ENCODE measurements around the gene CARD9. TPM values are rescaled to one million over a fixed set of nuclear protein-coding genes. Genes with fewer than 3 reads are reported as not detected.

The CARD9 gene
- total RNA-seq, 1 experiment from 2014 or later = 1.7 TPM

- Histone ChIP-seq H3K27me3 (ENCODE audit: control insufficient read depth, insufficient read depth, low read length) (no peaks in the 10 kb centered on the region), H3K9me3 (ENCODE audit: control insufficient read depth, insufficient read depth, low read depth, low read length) (no peaks in the 10 kb centered on the region), H3K4me1 (ENCODE audit: control insufficient read depth, insufficient read depth, low read length) (peaks cover 9% of the 10 kb centered on the region; the same call in 1 of the 2 replicates), H3K36me3 (ENCODE audit: control insufficient read depth, insufficient read depth, low read length) (no peaks in the 10 kb centered on the region; the same call in 1 of the 2 replicates), H3K4me3 (ENCODE audit: low read depth in 2 of 2, low read length in 2 of 2) (no peak overlapping the region), H3K27ac (ENCODE audit: low read length) (no peak overlapping the region)
- ATAC-seq (no peak), DNase-seq (ENCODE audit: low read depth, low spot score) (no peak)
- intact Hi-C loops (cut with micrococcal nuclease; ENCODE audit: unreplicated experiment) (no loop called here), in situ Hi-C loops (cut with HindIII; ENCODE audit: low pct_unique_long_range_greater_than_20kb, low sequenced_read_pairs) (no loop called here)
- ChIA-PET CTCF (interaction anchor here (0.6 kb wide), 2 partner anchors 42 to 63 kb away, joined by 3 to 8 read pairs; no protein-coding TSS in a partner anchor), POLR2A (interaction anchor here (0.6 kb wide), 1 partner anchor 67 kb away, joined by 3 read pairs; no protein-coding TSS in a partner anchor)
- no TSS peak for BruUV-seq (replicated peaks)
- TF ChIP-seq TCF7L2 (IDR thresholded peaks at IDR 0.05; ENCODE audit: low read depth, low read length) = no peak
- TF ChIP-seq CTCF (IDR thresholded peaks at IDR 0.05) = no peak
- no peak for TF ChIP-seq POLR2AphosphoS5 (IDR thresholded peaks at IDR 0.05; ENCODE audit: low read depth, low read length)
- TF ChIP-seq, protein P1, sequence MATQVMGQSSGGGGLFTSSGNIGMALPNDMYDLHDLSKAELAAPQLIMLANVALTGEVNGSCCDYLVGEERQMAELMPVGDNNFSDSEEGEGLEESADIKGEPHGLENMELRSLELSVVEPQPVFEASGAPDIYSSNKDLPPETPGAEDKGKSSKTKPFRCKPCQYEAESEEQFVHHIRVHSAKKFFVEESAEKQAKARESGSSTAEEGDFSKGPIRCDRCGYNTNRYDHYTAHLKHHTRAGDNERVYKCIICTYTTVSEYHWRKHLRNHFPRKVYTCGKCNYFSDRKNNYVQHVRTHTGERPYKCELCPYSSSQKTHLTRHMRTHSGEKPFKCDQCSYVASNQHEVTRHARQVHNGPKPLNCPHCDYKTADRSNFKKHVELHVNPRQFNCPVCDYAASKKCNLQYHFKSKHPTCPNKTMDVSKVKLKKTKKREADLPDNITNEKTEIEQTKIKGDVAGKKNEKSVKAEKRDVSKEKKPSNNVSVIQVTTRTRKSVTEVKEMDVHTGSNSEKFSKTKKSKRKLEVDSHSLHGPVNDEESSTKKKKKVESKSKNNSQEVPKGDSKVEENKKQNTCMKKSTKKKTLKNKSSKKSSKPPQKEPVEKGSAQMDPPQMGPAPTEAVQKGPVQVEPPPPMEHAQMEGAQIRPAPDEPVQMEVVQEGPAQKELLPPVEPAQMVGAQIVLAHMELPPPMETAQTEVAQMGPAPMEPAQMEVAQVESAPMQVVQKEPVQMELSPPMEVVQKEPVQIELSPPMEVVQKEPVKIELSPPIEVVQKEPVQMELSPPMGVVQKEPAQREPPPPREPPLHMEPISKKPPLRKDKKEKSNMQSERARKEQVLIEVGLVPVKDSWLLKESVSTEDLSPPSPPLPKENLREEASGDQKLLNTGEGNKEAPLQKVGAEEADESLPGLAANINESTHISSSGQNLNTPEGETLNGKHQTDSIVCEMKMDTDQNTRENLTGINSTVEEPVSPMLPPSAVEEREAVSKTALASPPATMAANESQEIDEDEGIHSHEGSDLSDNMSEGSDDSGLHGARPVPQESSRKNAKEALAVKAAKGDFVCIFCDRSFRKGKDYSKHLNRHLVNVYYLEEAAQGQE (IDR thresholded peaks at IDR 0.05; ENCODE audit: insufficient read depth in 1 of 2, low read depth in 2 of 2, low read length in 1 of 2) = no peak
- no peak for TF ChIP-seq SIN3A (IDR thresholded peaks at IDR 0.05; ENCODE audit: borderline replicate concordance, insufficient read depth, low read depth, low read length)
These were observed 22.7 kb upstream of the CARD9 start for GRCh38 chr9:136396219-136396515.

DNA sequence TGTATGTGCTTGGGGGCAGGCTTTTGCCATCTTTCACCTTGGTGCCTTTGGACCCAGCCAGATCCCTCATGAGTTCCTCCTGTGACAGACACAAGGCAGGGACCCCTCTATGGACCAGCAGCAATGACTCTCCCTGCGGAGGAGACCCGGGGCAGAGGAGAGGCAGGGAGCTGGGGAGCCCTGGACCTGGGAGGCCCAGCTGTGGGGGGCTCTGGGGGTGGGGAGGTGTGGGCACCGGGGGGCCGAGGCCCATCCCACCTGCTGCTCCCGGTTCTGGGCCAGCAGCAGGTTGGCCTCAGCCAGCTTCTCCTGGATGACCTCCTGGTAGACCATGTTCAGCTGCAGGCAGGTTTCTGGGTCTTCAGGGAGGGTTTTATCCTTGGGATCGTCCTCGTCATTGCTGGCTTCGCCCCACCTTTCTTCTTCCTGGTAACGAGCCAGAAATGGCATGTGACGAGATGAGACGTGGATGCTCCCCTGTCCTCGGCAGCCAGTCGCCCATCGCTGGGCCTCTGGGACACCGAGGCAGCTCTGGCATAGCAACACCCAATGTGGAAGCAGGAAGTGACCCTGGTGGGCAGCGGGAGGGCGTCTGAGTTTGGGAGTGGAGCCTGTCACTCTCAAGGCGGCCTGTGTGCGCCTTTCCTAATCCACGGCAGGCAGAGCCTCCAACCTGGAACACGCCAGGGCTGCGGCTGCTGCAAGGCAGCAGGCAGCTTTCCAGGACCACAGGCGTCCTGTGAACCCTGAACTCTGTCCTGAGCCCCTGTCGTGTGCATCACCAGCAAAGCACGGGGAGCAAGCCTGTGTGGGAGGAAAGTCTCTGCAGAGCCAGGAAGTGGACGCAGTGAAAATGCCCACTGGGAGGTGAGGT is 22.1 kb upstream of the CARD9 start:
- Histone ChIP-seq H3K27me3 (ENCODE audit: control insufficient read depth, insufficient read depth, low read length) (no peaks in the 10 kb centered on the region), H3K4me3 (ENCODE audit: low read depth in 2 of 2, low read length in 2 of 2) (no peak overlapping the region), H3K4me1 (ENCODE audit: control insufficient read depth, insufficient read depth, low read length) (peaks cover 6% of the 10 kb centered on the region; the same call in 1 of the 2 replicates), H3K9me3 (ENCODE audit: control insufficient read depth, insufficient read depth, low read depth, low read length) (no peaks in the 10 kb centered on the region), H3K36me3 (ENCODE audit: control insufficient read depth, insufficient read depth, low read length) (no peaks in the 10 kb centered on the region; the same call in 1 of the 2 replicates), H3K27ac (ENCODE audit: low read length) (no peak overlapping the region)
- in situ Hi-C loops (cut with HindIII; ENCODE audit: low pct_unique_long_range_greater_than_20kb, low sequenced_read_pairs) (no loop called here), intact Hi-C loops (cut with micrococcal nuclease; ENCODE audit: unreplicated experiment) (no loop called here)
- DNase-seq (ENCODE audit: low read depth, low spot score) (no peak), ATAC-seq (no peak)
- BruUV-seq (replicated peaks) = no TSS peak
- no peak for TF ChIP-seq CTCF (IDR thresholded peaks at IDR 0.05)
- no peak for TF ChIP-seq TCF7L2 (IDR thresholded peaks at IDR 0.05; ENCODE audit: low read depth, low read length)
- no peak for TF ChIP-seq POLR2AphosphoS5 (IDR thresholded peaks at IDR 0.05; ENCODE audit: low read depth, low read length)
- TF ChIP-seq, protein P1 (IDR thresholded peaks at IDR 0.05; ENCODE audit: insufficient read depth in 1 of 2, low read depth in 2 of 2, low read length in 1 of 2) = no peak
- TF ChIP-seq SIN3A (IDR thresholded peaks at IDR 0.05; ENCODE audit: borderline replicate concordance, insufficient read depth, low read depth, low read length) = no peak
- CTCF ChIA-PET = no interaction called here
- POLR2A ChIA-PET = interaction anchor here (0.6 kb wide), 2 partner anchors 66 to 502 kb away, joined by 3 read pairs; no protein-coding TSS in a partner anchor
